ENCODE results near the gene TEAD4.

The TEAD4 gene

GRCh38 chr12:3020399-3020798 lies 61.2 kb downstream of the TEAD4 start:
- H3K4me3 ChIP-seq (ENCODE audit: low read length), result no peak overlapping the region
- DNase-seq (ENCODE audit: low read depth, low spot score), result no peak

GRCh38 chr12:3020850-3021435 lies 61.7 kb downstream of the TEAD4 start:
- no peak for DNase-seq (ENCODE audit: low read depth, low spot score)
- no peak overlapping the region for H3K4me3 ChIP-seq (ENCODE audit: low read length)

GRCh38 chr12:3022411-3022810 lies 63.2 kb downstream of the TEAD4 start:
- DNase-seq (ENCODE audit: low read depth, low spot score), result no peak
- no peak overlapping the region for H3K4me3 ChIP-seq (ENCODE audit: low read length)

GRCh38 chr12:3022961-3023360 lies 63.8 kb downstream of the TEAD4 start:
- no peak overlapping the region for H3K4me3 ChIP-seq (ENCODE audit: low read length)
- no peak for DNase-seq (ENCODE audit: low read depth, low spot score)

- no peak for DNase-seq (ENCODE audit: low read depth, low spot score)
- H3K4me3 ChIP-seq (ENCODE audit: low read length), result no peak overlapping the region
Measured at GRCh38 chr12:3028108-3028507, 68.9 kb downstream of the TEAD4 start.

- H3K4me3 ChIP-seq (ENCODE audit: low read length), result no peak overlapping the region
- no peak for DNase-seq (ENCODE audit: low read depth, low spot score)
Measured at GRCh38 chr12:3030821-3031429, 71.7 kb downstream of the TEAD4 start.

- DNase-seq (ENCODE audit: low read depth, low spot score), result no peak
- no peak overlapping the region for H3K4me3 ChIP-seq (ENCODE audit: low read length)
Measured at GRCh38 chr12:3032161-3032560, 73.0 kb downstream of the TEAD4 start.

GRCh38 chr12:3032770-3033538 lies 73.8 kb downstream of the TEAD4 start:
- no peak overlapping the region for H3K4me3 ChIP-seq (ENCODE audit: low read length)
- no peak for DNase-seq (ENCODE audit: low read depth, low spot score)

- no peak overlapping the region for H3K4me3 ChIP-seq (ENCODE audit: low read length)
- no peak for DNase-seq (ENCODE audit: low read depth, low spot score)
Measured at GRCh38 chr12:3033539-3033867, 74.3 kb downstream of the TEAD4 start.

GRCh38 chr12:3034067-3034750 lies 75.0 kb downstream of the TEAD4 start:
- DNase-seq (ENCODE audit: low read depth, low spot score), result peak; percentile 39
- H3K4me3 ChIP-seq (ENCODE audit: low read length), result no peak overlapping the region

GRCh38 chr12:3035171-3035570 lies 76.0 kb downstream of the TEAD4 start:
- no peak overlapping the region for H3K4me3 ChIP-seq (ENCODE audit: low read length)
- no peak for DNase-seq (ENCODE audit: low read depth, low spot score)

- H3K4me3 ChIP-seq (ENCODE audit: low read length), result no peak overlapping the region
- no peak for DNase-seq (ENCODE audit: low read depth, low spot score)
Measured at GRCh38 chr12:3035815-3036702, 76.9 kb downstream of the TEAD4 start.

- no peak for DNase-seq (ENCODE audit: low read depth, low spot score)
- no peak overlapping the region for H3K4me3 ChIP-seq (ENCODE audit: low read length)
Measured at GRCh38 chr12:3036901-3037600, 77.9 kb downstream of the TEAD4 start.

- no peak overlapping the region for H3K4me3 ChIP-seq (ENCODE audit: low read length)
- no peak for DNase-seq (ENCODE audit: low read depth, low spot score)
Measured at GRCh38 chr12:3038166-3038565, 79.0 kb downstream of the TEAD4 start.

- H3K4me3 ChIP-seq (ENCODE audit: low read length), result no peak overlapping the region
Measured at GRCh38 chr12:3038926-3039510, 79.8 kb downstream of the TEAD4 start.

GRCh38 chr12:3040026-3040656 lies 80.9 kb downstream of the TEAD4 start:
- no peak for DNase-seq (ENCODE audit: low read depth, low spot score)

More at GRCh38 chr12:3038926-3039510, 79.8 kb downstream of the TEAD4 start:
- DNase-seq (ENCODE audit: low read depth, low spot score), result no peak

GRCh38 chr12:3040663-3041544 lies 81.7 kb downstream of the TEAD4 start:
- no peak for DNase-seq (ENCODE audit: low read depth, low spot score)
- H3K4me3 ChIP-seq (ENCODE audit: low read length), result no peak overlapping the region

More at GRCh38 chr12:3040026-3040656, 80.9 kb downstream of the TEAD4 start:
- H3K4me3 ChIP-seq (ENCODE audit: low read length), result no peak overlapping the region
